Type B pancreatic cell (in vitro differentiated cells): ENCODE measurements around the gene MYCBPAP. TPM values are rescaled to one million over a fixed set of nuclear protein-coding genes. Genes with fewer than 3 reads are reported as not detected.

Experiments used
- DNase-seq: peaks from one replicate; pipeline ENCODE4 v3.0.0; 2021; ENCODE audit warnings: mixed read lengths; ENCODE audit not compliant: unreplicated experiment; ENCODE audit errors: extremely low spot score
- H3K27ac Mint-ChIP-seq: 2 replicates; pipeline ENCODE4 v1.8.0; 2021; ENCODE audit warnings: mild to moderate bottlenecking, mixed read lengths
- H3K27me3 Mint-ChIP-seq: 2 replicates; pipeline ENCODE4 v1.8.0; 2021; ENCODE audit warnings: mixed read lengths
- H3K36me3 Mint-ChIP-seq: 2 replicates; pipeline ENCODE4 v1.8.0; 2021; ENCODE audit warnings: mixed read lengths
- H3K4me1 Mint-ChIP-seq: one replicate; pipeline ENCODE4 v1.8.0; 2021; ENCODE audit warnings: mixed read lengths; ENCODE audit not compliant: unreplicated experiment
- H3K4me3 Mint-ChIP-seq: 2 replicates; pipeline ENCODE4 v1.8.0; 2021; ENCODE audit warnings: mild to moderate bottlenecking, mixed read lengths
- H3K9me3 Mint-ChIP-seq: 2 replicates; pipeline ENCODE4 v1.8.0; 2021; ENCODE audit warnings: mixed read lengths
- CTCF ChIP-seq: fragments of 200-600 bp; sonication (generic); conservative IDR thresholded peaks from 2 replicates; pipeline ENCODE4 v1.5.0; 2021; ENCODE audit warnings: antibody characterized with exemption, mild to moderate bottlenecking
- total RNA-seq: library from RNA; stranded (reverse); gene quantifications from 2 replicates; pipeline ENCODE4 v1.2.1, GENCODE V29; 2021; ENCODE audit warnings: low replicate concordance

Gene MYCBPAP
- total RNA-seq, 1 donor from 2014 or later: 4.1 TPM

- no peak for DNase-seq
- no peak overlapping the region for H3K4me3 Mint-ChIP-seq
- H3K36me3 Mint-ChIP-seq: no peaks in the 10 kb centered on the region
- no peaks in the 10 kb centered on the region for H3K27me3 Mint-ChIP-seq
- H3K27ac Mint-ChIP-seq: no peak overlapping the region
- peaks cover 23% of the 10 kb centered on the region for H3K4me1 Mint-ChIP-seq
- no peaks in the 10 kb centered on the region for H3K9me3 Mint-ChIP-seq
- no peak for TF ChIP-seq CTCF
Measured at GRCh38 chr17:50519141-50519834, 11.0 kb downstream of the MYCBPAP start.

GRCh38 chr17:50520483-50520882 is 12.2 kb downstream of the MYCBPAP start:
- H3K9me3 Mint-ChIP-seq: no peaks in the 10 kb centered on the region
- peaks cover 13% of the 10 kb centered on the region for H3K4me1 Mint-ChIP-seq
- no peaks in the 10 kb centered on the region for H3K27me3 Mint-ChIP-seq
- H3K27ac Mint-ChIP-seq: no peak overlapping the region
- no peaks in the 10 kb centered on the region for H3K36me3 Mint-ChIP-seq
- TF ChIP-seq CTCF: no peak
- H3K4me3 Mint-ChIP-seq: no peak overlapping the region
- DNase-seq: no peak

- no peak for TF ChIP-seq CTCF
- no peak for DNase-seq
- Mint-ChIP-seq H3K9me3 (no peaks in the 10 kb centered on the region), H3K4me1 (peaks cover 13% of the 10 kb centered on the region), H3K4me3 (no peak overlapping the region), H3K27ac (no peak overlapping the region), H3K36me3 (no peaks in the 10 kb centered on the region), H3K27me3 (no peaks in the 10 kb centered on the region)
Measured at GRCh38 chr17:50521514-50521913, 13.3 kb downstream of the MYCBPAP start.

- no peak for TF ChIP-seq CTCF
- no peak for DNase-seq
- H3K27ac Mint-ChIP-seq: no peak overlapping the region
- no peaks in the 10 kb centered on the region for H3K36me3 Mint-ChIP-seq
- H3K27me3 Mint-ChIP-seq: no peaks in the 10 kb centered on the region
- H3K4me3 Mint-ChIP-seq: no peak overlapping the region
- peaks cover 7% of the 10 kb centered on the region for H3K4me1 Mint-ChIP-seq
- no peaks in the 10 kb centered on the region for H3K9me3 Mint-ChIP-seq
Measured at GRCh38 chr17:50522766-50523165, 14.5 kb downstream of the MYCBPAP start.

GRCh38 chr17:50523208-50523607 is 15.0 kb downstream of the MYCBPAP start:
- Mint-ChIP-seq H3K27me3 (no peaks in the 10 kb centered on the region), H3K4me3 (no peak overlapping the region), H3K4me1 (peaks cover 7% of the 10 kb centered on the region), H3K36me3 (no peaks in the 10 kb centered on the region), H3K9me3 (no peaks in the 10 kb centered on the region), H3K27ac (no peak overlapping the region)
- no peak for TF ChIP-seq CTCF
- no peak for DNase-seq
